Astrocyte of the cerebellum (primary cell): ENCODE measurements around the gene FBXW4.

ENCODE experiments used
- DNase-seq: peaks from one replicate; pipeline ENCODE4 v3.0.0-alpha.2; 2011; ENCODE audit warnings: low read depth
- H3K4me3 ChIP-seq: 2 replicates; pipeline ENCODE4 v1.5.1; 2011; ENCODE audit warnings: mild to moderate bottlenecking, low read depth, low read length, moderate library complexity
- CTCF ChIP-seq: IDR thresholded peaks from 2 replicates; pipeline ENCODE4 v1.5.1; 2012; ENCODE audit warnings: low read length, low read depth, moderate library complexity, mild to moderate bottlenecking; ENCODE audit errors: missing control alignments
- in situ Hi-C: cut with HindIII; loops from 2 replicates; pipeline ENCODE4 v1.10.0; 2017; ENCODE audit warnings: low sequenced_read_pairs

The FBXW4 gene

GRCh38 chr10:101566333-101567164 lies 128.4 kb downstream of the FBXW4 start:
- DNase-seq, result no peak
- peak overlapping the region; percentile 14 for H3K4me3 ChIP-seq
- TF ChIP-seq CTCF, result peak; percentile 4
- in situ Hi-C loops, result no loop called here

- no peak overlapping the region for H3K4me3 ChIP-seq
- no peak for TF ChIP-seq CTCF
- DNase-seq, result no peak
- in situ Hi-C loops, result no loop called here
These were observed 129.0 kb downstream of the FBXW4 start for GRCh38 chr10:101565936-101566332.

GRCh38 chr10:101565370-101565900 lies 129.5 kb downstream of the FBXW4 start:
- TF ChIP-seq CTCF, result no peak
- in situ Hi-C loops, result no loop called here
- DNase-seq, result no peak
- H3K4me3 ChIP-seq, result no peak overlapping the region

GRCh38 chr10:101564490-101564991 lies 130.4 kb downstream of the FBXW4 start:
- TF ChIP-seq CTCF, result no peak
- no peak for DNase-seq
- in situ Hi-C loops, result no loop called here
- no peak overlapping the region for H3K4me3 ChIP-seq

GRCh38 chr10:101563497-101564040 lies 131.4 kb downstream of the FBXW4 start:
- no peak for TF ChIP-seq CTCF
- no peak for DNase-seq
- in situ Hi-C loops, result no loop called here
- no peak overlapping the region for H3K4me3 ChIP-seq

- H3K4me3 ChIP-seq, result no peak overlapping the region
- no peak for TF ChIP-seq CTCF
- in situ Hi-C loops, result no loop called here
- no peak for DNase-seq
These were observed 132.0 kb downstream of the FBXW4 start for GRCh38 chr10:101563007-101563406.
